Measurements from ENCODE around the gene ICA1L. TPM values are rescaled to one million over a fixed set of nuclear protein-coding genes. Genes with fewer than 3 reads are reported as not detected.
A peak's percentile ranks its signal among the peaks of the same experiment; 100 is the strongest.
"Not testable (repeated sequence)": the region's sequence is repeated elsewhere in the genome, so short reads cannot be mapped to it uniquely, and the experiment has no call there.

ICA1L gene
- total RNA-seq, 3 donors from 2014 or later: 9.5 to 14.5 (median 14.4) TPM

- Histone ChIP-seq H3K27me3 (no peaks in the 10 kb centered on the region), H3K27ac (no peak overlapping the region), H3K9me3 (no peaks in the 10 kb centered on the region), H3K36me3 (no peaks in the 10 kb centered on the region), H3K4me3 (no peak overlapping the region), H3K4me1 (no peaks in the 10 kb centered on the region)
- intact Hi-C loops (cut with DNase I; ENCODE audit: low total_unique reads): no loop called here
- TF ChIP-seq POLR2AphosphoS5 (IDR thresholded peaks at IDR 0.05): no peak
- TF ChIP-seq, protein P1, sequence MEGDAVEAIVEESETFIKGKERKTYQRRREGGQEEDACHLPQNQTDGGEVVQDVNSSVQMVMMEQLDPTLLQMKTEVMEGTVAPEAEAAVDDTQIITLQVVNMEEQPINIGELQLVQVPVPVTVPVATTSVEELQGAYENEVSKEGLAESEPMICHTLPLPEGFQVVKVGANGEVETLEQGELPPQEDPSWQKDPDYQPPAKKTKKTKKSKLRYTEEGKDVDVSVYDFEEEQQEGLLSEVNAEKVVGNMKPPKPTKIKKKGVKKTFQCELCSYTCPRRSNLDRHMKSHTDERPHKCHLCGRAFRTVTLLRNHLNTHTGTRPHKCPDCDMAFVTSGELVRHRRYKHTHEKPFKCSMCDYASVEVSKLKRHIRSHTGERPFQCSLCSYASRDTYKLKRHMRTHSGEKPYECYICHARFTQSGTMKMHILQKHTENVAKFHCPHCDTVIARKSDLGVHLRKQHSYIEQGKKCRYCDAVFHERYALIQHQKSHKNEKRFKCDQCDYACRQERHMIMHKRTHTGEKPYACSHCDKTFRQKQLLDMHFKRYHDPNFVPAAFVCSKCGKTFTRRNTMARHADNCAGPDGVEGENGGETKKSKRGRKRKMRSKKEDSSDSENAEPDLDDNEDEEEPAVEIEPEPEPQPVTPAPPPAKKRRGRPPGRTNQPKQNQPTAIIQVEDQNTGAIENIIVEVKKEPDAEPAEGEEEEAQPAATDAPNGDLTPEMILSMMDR (IDR thresholded peaks at IDR 0.05): no peak
- no peak for TF ChIP-seq POLR2A (IDR thresholded peaks at IDR 0.05)
- DNase-seq (ENCODE audit: low spot score in 2 of 2): no peak
These were observed 58.2 kb downstream of the ICA1L start for GRCh38 chr2:202813387-202813786.

- Histone ChIP-seq H3K9me3 (no peaks in the 10 kb centered on the region), H3K36me3 (no peaks in the 10 kb centered on the region), H3K27me3 (no peaks in the 10 kb centered on the region), H3K4me3 (no peak overlapping the region), H3K4me1 (no peaks in the 10 kb centered on the region), H3K27ac (no peak overlapping the region)
- intact Hi-C loops (cut with DNase I; ENCODE audit: low total_unique reads): no loop called here
- TF ChIP-seq, protein P1 (IDR thresholded peaks at IDR 0.05): no peak
- no peak for TF ChIP-seq POLR2AphosphoS5 (IDR thresholded peaks at IDR 0.05)
- TF ChIP-seq POLR2A (IDR thresholded peaks at IDR 0.05): no peak
- DNase-seq (ENCODE audit: low spot score in 2 of 2): no peak
These were observed 62.8 kb downstream of the ICA1L start for GRCh38 chr2:202808754-202809153.

DNA sequence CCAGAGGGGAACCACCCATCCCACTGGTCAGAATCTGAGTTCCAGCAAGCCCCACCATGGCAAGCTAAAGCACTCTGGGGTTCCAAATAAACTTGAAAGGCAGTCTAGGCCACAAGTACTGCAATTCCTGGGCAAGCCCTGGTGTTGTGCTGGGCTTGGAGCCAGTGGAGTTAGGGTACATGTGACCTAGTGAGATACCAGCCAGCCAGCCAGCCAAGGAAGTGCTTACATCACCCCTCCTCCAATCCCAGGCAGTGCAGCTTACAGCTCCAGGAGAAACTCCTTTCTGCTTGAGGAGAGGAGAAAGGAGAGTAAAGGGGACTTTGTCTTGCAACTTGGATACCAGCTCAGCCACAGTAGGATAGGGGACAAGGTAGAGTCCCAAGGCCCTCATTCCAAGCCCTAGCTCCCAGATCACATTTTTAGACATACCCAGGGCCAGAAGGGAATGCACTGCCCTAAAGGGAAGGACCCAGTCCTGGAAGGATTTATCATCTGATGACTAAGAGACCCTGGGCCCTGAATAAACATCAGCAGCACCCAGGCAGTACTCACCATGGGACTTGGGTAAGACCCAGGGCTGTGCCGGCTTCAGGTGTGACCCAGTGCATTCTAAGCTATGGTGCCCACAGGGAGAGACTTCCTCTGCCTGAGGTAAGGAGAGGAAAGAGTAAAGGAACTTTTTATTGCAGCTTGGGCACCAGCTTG is 64.0 kb downstream of the ICA1L start:
- H3K4me3 ChIP-seq; DNase-seq (ENCODE audit: low spot score in 2 of 2); H3K4me1 ChIP-seq; H3K36me3 ChIP-seq; H3K9me3 ChIP-seq; intact Hi-C loops (cut with DNase I; ENCODE audit: low total_unique reads); H3K27me3 ChIP-seq: not testable (repeated sequence)
- peak overlapping the region in 1 of 2 donors; percentile 33 for H3K27ac ChIP-seq

DNA sequence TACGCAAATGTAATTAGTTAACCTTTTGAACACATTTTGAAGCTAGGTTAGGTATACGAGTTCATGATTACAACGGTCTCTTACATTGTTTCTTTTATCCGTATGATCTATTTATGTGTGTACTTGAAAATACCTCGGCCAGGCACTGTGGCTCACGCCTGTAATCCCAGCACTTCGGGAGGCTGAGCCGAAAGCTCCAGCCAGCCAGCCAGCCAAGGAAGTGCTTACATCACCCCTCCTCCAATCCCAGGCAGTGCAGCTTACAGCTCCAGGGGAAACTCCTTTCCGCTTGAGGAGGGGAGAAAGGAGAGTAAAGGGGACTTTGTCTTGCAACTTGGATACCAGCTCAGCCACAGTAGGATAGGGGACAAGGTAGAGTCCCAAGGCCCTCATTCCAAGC is 65.7 kb downstream of the ICA1L start:
- intact Hi-C loops (cut with DNase I; ENCODE audit: low total_unique reads); H3K36me3 ChIP-seq; DNase-seq (ENCODE audit: low spot score in 2 of 2); H3K27me3 ChIP-seq; H3K4me3 ChIP-seq; H3K9me3 ChIP-seq; H3K4me1 ChIP-seq: not testable (repeated sequence)
- peak overlapping the region in 1 of 2 donors; percentile 15 for H3K27ac ChIP-seq

DNA sequence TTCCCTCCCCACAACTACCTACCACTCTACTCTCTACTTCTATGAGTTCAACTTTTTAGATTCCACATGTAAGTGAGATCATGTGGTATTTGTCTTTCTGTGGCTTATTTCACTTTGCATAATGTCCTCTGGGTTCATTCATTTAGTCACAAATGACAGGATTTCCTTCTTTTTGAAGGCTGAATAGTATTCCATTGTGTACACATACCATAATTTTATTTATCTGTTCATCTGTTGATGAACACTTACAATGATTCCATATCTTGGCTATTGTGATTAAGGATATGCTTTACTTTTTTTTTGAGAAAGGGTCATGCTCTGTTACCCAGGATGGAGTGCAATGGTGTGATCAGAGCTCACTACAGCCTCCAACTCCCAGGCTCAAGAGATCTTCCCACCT is 73.6 kb downstream of the ICA1L start:
- TF ChIP-seq POLR2A (IDR thresholded peaks at IDR 0.05) (no peak), POLR2AphosphoS5 (IDR thresholded peaks at IDR 0.05) (no peak)
- TF ChIP-seq, protein P1 (IDR thresholded peaks at IDR 0.05): no peak
- Histone ChIP-seq H3K36me3 (no peaks in the 10 kb centered on the region), H3K4me3 (no peak overlapping the region), H3K9me3 (no peaks in the 10 kb centered on the region), H3K27ac (no peak overlapping the region), H3K4me1 (no peaks in the 10 kb centered on the region), H3K27me3 (no peaks in the 10 kb centered on the region)
- no peak for DNase-seq (ENCODE audit: low spot score in 2 of 2)
- intact Hi-C loops (cut with DNase I; ENCODE audit: low total_unique reads): no loop called here

GRCh38 chr2:202790676-202791075 is 80.9 kb downstream of the ICA1L start:
- no peak overlapping the region for H3K27ac ChIP-seq
- H3K4me3 ChIP-seq: no peak overlapping the region
- no peak for TF ChIP-seq POLR2AphosphoS5 (IDR thresholded peaks at IDR 0.05)
- TF ChIP-seq, protein P1 (IDR thresholded peaks at IDR 0.05): no peak
- no peak for TF ChIP-seq POLR2A (IDR thresholded peaks at IDR 0.05)
- no peaks in the 10 kb centered on the region for H3K36me3 ChIP-seq
- intact Hi-C loops (cut with DNase I; ENCODE audit: low total_unique reads): no loop called here
- no peaks in the 10 kb centered on the region for H3K27me3 ChIP-seq
- DNase-seq (ENCODE audit: low spot score in 2 of 2): no peak
- no peaks in the 10 kb centered on the region for H3K9me3 ChIP-seq
- no peaks in the 10 kb centered on the region for H3K4me1 ChIP-seq
